GM18517 (cell line): ENCODE results near the gene SDK1.
"Not testable (repeated sequence)": the region's sequence is repeated elsewhere in the genome, so short reads cannot be mapped to it uniquely, and the experiment has no call there.

Experiments
- ATAC-seq: cut with Tn5 transposase; IDR thresholded peaks from one replicate; pipeline ENCODE4 v1.9.1; 2021; ENCODE audit warnings: mild to moderate bottlenecking, moderate library complexity; ENCODE audit not compliant: unreplicated experiment

The SDK1 gene

DNA sequence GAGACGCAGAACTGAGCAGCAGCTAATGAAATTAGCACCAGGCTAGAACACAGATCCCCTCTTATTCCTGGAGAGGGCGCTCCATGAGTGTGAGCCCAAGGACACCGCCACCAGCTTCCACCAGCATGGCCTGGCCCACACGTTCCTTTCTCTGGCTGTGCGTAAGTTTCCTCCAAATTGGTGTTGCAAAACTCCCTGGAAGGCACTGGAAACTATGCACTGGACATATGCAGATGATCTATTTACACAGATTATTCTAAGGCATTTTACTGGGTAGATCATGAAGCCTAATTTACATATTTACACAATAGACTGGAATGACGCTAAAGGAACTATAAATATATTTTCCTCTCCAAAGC lies 925.5 kb downstream of the SDK1 start:
- ATAC-seq = no peak

DNA sequence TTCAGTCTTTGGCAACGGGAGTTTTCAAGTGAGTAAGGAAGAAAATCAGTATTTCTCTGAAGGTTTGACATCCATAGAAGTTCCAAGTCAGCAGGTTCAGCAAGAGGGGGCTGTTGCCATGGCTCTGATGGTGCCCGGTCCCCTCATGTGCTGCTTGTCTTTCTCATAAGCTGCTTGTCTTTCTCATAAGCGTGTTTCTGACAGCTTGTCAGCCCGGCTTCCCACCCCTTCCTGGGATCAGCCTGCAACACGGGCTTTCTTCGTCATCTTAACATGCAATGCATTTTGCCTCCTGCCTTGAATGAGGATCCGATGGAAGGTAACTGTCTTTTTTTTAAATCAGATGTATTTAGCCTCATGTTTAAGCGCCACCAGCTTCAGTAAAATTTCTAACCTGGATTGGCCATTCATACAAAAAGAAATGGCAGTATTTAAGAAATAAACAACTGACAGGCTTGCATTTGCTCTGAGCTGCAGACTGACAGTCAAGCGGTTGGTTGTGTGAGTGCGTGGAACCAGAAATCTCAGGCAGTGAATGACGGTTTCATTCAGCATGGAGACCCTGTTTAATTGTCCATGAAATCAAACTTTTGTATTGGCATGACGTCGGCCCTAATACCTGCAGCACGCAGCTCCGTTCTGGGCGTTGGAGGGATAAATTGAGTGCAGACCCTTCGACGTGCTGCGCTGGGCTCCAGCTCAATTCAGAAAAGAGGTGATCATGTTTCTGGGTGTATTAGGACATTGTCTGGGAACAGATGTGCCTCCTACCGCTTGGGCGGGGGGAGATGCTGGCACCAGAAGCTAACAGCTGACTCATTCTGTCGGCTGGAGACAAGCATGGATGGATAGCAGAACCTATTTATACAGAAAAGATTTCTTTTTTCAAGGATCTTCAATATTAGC lies 926.3 kb downstream of the SDK1 start:
- no peak for ATAC-seq

DNA sequence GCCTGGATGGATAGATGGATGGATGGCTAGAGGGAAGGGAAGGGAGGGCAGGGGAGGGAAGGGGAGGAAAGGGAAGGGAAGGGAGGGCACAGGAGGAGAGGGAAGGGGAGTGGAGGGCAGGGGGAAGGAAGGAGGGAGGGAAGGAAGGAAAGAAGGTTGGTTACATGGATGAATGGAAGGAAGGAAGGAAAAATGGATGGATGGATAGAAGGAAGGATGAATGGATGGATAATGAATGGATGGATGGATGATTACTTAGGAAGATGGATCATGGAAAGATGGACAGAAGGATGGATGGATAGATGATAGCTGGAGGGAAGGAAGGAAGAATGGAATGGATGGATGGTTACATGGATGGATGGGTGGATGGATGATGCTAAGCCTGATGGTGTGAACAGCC lies 929.3 kb downstream of the SDK1 start:
- ATAC-seq = no peak

DNA sequence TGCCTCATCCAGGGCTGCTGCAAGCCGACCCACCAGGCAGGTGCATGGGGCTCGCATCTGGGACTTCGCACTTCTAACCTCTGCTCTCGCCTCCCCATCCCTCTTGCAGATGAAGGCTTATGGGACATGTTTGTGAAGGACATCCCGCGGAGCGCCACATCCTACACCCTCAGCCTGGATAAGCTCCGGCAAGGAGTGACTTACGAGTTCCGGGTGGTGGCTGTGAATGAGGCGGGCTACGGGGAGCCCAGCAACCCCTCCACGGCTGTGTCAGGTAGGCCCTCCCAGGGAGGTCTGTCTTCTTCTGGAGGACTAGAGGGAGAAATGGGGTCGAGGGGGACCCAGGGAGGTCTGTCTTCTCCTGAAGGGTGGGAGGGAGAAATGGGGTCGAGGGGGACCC lies 932.1 kb downstream of the SDK1 start:
- no peak for ATAC-seq

DNA sequence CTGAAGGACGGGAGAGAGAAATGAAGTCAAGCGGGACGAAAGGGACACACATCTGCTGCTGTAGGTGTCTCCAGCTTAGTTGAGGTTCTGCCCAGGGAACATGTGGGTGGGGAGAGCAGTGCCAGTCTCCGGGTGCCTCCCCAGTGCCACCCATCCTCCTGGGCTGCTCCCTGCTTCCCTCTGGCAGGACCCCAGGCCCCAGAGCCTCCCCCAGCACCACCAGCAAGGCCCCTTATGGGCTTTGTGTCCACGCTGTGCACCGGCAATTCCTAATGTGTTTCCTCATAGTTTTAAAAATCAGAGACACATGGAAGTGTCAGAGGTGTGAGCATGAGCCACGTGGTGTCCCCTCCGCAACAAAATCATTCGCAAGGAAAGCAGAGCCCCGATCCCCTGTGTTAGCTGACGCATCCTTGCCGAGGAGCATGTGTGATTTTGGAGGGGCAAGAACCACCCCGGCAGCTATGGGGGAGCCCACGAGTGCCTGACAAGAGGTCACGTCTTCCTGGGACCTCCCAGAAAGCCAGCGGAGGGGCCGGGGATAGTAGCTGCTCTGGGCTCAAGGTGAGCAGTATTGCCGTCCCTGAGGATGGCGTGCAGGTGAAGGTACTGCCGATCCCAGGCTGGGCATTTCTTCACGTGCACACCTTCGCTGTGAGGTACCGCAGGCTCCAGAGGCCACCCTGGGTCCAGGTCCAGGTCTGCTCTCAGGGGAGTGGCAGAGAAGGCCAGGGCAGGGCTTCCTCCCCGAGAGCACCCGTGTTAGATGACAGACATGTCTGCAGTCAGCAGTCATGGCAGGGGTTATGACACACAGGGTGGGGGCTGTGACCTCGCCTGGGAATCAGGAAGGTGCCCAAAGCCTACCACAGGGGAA lies 932.8 kb downstream of the SDK1 start:
- no peak for ATAC-seq

DNA sequence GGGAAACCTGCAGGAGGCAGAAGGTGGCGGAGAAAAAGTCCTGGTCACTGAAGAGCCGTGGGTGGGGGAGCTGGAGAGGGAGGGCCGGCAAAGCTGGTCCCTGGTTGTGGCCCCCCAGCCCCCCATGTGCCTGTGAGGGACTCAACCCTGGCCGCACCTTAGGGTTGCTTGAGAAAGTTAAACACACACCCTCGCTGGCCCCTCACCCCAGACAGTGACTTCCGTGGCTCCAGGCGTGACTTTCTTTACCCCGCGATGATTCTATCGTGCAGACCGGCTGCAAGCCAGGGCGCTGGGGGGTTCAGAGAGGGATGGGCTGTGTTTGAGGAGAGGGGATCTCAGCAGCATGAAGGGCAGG lies 933.4 kb downstream of the SDK1 start:
- ATAC-seq = no peak

DNA sequence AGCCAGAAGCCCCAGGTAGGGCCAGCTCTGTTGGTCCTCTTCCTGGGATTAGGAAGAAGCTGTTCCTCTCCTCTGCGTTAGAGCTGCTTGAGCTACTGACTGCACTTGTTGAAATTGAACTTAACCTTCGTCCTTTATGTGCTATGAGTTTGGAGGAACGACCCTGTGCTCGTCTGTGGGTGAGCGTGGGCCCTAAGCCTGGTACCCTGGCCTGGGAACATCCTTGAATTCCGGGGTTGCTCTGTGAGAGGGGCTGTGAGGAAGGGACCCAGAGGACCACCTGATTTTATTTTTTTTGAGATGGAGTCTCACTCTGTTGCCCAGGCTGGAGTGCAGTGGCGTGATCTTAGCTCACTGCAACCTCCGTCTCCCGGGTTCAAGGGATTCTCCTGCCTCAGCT lies 933.8 kb downstream of the SDK1 start:
- ATAC-seq = no peak

DNA sequence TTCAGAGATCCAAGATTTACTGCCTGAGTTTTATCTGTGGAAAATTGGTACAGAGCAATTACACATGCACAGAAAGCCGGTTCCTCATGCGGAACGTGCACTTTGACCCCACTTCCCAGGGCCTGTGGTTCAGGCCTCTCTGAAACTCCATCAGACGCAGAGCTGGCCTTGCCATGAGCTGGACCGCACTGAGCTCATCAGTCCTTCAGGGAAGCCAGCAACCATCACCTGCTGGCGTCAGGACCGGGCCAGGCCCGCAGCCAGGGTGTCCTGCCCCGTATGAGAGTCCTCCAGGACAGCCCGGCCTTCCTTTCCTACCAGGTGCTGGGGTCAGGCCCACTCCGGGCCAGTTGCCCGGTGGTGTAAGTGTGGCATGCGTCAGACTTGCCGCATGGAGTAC lies 934.5 kb downstream of the SDK1 start:
- ATAC-seq = no peak

DNA sequence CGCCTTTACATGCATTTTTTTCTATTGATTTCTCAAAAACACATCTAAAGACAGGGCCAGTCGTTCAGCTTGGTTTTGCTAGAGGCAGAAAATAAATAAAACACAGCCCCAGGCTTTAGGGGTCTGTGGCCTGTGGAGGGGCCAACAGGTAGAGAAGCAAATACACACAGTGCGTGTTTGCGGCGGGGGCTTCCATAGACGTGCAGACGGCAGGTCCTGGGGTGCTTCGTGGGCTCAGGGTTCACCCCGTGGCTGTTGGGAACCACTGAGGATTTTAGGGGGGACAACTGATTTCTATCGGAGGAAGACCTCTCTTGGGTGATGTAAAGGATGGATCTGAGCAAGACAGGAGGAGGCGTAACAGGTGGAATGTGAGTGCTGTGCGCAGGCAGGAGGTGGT lies 935.3 kb downstream of the SDK1 start:
- no peak for ATAC-seq

DNA sequence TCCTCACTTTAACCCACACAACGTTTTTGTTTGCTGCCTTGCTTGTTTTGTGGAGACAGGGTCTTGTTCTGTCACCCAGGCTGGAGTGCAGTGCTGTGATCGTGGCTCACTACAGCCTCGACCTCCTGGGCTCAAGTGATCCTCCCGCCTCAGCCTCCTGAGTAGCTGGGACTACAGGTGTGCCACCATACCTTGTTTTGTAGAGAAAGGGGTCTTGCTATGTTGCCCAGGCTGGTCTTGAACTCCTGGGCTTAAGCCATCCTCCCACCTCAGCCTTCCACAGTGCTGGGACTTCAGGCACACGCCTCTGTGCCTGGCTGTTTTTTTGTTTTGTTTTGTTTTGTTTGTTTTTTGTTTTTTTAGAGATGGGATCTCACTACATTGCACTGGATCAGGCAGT lies 935.8 kb downstream of the SDK1 start:
- ATAC-seq = not testable (repeated sequence)

DNA sequence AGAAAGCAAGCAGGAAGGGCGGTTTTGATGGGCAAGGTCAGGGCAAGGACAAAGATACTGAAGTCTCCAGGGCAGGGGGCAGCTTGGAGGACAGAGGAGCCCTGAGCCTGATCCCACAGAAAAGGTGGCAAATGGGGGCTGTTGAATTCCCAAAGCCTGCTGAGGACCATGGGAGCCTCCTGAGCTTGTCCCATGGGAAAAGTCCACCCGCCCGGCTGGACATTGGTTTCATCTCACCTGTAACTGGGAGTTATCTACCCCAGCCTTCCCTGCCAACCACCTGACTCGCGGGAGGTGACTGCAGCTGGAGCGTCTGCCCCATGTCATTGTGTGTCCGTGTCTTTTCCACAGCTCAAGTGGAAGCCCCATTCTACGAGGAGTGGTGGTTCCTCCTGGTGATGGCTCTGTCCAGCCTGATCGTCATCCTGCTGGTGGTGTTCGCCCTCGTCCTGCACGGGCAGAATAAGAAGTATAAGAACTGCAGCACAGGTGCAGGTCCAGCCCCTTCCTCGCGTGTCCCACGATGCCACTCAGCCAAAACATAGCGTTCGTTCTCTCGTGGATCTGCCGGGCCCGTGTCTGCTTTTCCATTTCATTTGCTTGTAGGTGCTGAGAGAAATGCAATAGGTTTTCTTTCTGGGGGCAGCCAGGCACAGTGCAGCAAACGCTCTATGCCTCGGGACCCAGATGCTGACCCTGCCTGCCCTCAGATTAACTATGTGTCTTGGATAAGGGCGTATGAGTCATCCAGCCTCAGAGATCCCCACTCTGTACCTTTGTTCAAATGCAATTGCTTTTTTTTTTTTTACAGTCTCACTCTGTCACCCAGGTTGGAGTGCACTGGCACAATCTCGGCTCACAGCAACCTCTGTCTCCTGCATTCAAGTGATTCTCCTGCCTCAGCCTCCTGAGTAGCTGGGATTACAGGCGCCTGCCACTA lies 936.5 kb downstream of the SDK1 start:
- ATAC-seq = no peak

DNA sequence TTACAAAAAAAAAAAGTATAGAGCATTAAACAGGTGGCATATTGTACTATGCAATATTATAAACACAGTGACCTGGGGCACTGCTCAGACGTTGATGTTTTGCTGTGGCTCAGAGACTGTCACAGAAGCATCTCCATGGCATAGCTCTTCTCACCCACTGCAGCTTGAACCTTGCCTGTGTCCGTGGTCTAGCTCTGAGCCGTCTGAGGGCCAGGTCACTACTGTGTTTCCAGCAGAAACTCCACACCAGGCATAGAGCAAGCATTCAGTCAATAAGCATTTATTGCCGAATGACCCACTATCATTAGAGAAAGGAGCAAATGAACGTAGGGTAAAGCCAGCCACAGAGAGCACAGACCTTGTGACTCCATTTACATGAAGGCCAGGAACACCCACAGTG lies 937.8 kb downstream of the SDK1 start:
- ATAC-seq = no peak

DNA sequence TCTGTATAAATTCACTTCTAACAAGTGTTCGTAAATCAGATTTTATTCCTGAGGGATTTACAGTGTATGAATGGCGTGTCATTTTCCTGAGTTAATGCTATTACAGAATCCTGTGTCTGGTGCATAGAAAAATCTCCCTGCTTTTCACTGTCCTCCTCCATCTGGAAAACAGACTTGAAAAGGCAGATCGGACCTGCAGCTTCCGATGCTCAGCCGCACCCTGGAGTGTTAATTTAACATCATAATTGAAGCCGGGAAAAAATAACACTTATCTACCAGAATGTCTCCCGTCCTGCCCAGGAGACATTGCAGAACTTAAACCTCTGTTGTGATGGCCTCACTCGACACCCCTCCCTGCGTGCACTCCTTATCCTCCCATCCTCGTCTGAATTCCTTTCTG lies 939.0 kb downstream of the SDK1 start:
- ATAC-seq = no peak

DNA sequence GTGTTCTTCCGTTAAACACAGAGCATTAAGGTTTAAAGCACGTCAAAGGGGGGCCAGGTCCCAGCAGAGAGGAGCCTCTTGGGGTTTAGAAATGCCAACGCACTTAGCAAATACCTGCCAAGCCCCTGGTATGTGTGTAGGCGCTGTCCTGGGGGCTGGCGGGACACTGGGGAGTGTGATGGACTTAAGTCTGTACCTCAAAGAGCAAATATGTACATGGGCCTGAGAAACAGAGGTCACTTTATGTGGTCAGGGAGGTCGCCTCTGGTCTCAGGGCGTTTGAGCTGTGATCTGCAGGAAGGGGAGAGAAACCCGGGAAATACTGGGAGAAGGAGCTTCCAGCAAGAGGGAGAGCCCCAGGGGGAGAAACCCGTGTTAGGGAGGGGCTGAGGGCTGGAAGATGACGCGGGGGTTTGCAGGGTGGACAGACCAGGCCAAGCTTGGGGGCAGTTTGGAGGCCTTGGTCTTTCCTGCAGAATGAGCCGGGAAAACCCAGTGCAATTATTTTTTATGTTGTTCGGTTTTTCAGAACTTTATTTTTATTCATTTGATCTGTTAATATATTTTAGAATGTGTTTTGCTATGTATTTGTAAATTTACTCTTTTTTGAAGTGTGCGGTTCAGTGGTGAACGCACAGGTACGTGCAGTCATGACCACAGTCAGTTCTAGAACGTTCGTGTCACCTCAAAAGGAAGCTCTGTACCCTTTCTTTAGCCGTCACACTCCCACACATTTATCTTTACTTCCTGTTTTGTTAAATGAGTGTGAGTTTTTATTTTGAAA lies 939.7 kb downstream of the SDK1 start:
- no peak for ATAC-seq

DNA sequence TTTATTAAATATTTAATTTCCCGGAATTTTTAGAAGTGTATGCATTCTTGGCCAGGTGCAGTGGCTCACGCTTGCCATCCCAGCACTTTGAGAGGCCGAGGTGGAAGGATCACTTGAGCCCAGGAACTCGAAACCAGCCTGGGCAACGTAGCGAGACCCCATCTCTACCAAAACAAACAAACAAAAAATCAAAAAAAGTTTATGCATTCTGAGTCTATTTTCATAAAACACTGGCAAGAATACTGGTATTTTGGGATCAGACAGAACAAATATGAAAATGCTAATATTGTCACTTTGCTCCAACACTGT lies 940.2 kb downstream of the SDK1 start:
- ATAC-seq = no peak

DNA sequence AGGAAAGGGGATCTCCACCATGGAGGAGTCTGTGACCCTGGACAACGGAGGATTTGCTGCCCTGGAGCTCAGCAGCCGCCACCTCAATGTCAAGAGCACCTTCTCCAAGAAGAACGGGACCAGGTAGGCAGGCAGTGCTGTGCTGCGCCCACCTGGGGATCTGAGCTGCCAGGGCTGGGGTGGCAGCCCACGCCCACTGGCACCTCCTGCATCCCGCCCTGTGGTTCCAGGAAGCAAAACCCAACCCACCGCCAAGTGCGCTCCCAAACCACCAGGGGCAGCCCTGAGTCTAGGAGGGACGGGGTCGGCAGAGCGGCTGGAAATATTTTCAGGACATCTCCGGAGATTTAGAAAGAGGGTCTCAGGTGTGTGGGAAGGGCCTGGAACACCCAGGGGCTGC lies 940.7 kb downstream of the SDK1 start:
- ATAC-seq = no peak

DNA sequence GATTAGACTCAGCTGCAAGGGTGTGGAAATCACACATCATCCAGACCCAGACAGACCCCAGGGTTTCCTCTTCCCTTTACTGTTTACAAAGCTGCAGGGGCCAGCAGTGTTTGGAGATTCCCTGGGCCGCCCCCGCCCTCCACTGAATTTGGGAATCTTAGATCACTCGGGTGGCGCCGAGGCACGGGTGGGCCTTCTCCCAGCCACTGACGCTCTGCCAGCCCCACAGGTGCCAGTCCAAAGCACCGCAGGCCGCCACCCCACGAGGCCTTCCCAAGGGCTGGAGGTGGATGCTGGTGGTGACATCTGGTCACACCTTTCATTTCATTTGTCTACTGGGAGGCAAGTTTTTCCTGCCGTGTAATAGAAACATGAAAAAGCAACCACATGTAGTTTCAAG lies 941.7 kb downstream of the SDK1 start:
- ATAC-seq = no peak

DNA sequence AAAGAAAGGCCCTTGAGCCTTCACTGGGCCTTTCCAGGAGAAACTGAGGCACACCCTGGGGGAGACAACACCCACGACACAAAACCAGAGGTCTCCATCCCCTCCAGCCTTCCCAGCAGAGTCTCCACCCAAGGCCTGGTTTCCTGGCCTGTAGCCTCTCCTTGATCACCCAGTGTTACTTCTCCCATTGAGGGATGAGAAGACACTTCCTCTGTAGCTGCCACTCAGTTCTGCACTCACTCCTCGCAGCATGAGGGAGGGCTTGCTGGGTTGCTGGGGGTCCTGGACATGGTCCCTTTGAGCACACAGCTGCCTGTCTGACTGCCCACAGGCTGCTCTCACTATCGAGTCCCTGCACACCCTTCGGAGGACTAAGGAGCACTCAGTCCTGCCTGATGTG lies 943.0 kb downstream of the SDK1 start:
- ATAC-seq = no peak

DNA sequence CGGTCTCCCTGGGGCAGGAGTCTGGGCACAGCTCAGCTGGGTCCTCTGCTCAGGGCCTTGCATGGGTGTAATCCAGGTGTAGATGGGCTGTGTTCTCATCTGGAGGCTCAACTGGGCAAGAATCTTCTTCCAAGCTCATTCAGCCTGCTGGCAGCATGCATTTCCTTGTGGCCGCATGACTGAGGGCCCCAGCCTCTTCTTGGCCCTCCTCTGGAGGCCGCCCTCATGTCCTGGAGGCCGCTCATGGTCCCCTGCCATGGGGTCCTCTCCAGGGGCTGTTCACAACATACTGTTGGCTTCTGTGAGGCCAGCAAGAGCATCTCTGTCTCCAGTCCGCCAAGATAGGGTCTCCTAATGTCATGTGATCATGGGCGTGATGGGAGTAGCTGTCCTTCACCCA lies 943.6 kb downstream of the SDK1 start:
- ATAC-seq = no peak

DNA sequence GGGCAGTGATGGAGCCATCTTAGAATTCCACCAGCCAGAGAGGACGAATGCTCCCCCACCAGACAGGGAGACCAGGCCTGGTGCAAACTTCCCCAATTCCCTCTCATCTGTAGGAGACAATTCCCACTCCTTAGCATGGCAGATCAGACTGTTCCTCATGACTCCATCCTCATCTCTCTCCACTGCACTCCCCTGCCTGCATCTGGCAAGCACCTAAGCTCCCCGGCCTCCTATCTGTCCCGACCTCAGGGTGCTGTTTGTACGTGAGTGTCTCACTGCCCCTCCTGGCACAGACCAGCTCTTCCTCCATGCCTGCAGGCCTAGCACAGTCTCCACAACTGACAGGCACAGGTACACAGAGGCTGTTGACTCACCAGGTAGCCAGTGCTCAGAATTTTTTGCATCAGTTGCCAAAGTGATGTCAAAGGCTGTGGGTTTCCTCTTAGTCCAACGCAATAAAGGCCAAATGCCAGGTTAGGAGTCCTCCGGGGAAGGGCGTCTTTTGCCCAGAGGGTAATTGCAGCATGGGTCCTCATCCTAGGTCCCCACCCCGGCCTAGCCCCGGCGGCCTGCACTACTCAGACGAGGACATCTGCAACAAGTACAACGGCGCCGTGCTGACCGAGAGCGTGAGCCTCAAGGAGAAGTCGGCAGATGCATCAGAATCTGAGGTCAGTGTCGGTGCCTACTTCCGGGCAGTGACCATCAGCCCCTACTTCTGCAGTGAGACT lies 944.2 kb downstream of the SDK1 start:
- ATAC-seq = no peak
